Astrocyte (in vitro differentiated cells and primary cell): ENCODE measurements around the gene COL6A1. TPM values are rescaled to one million over a fixed set of nuclear protein-coding genes. Genes with fewer than 3 reads are reported as not detected.
"Not testable (repeated sequence)": the region's sequence is repeated elsewhere in the genome, so short reads cannot be mapped to it uniquely, and the experiment has no call there.

Experiments used
- DNase-seq: peaks from one replicate; pipeline ENCODE4 v3.0.0-alpha.2; 2010; ENCODE audit warnings: low read depth
- FAIRE-seq: peaks from 2 replicates; lab custom pipeline; 2011; peaks lifted over from hg19 to GRCh38; lab: Jason Lieb, UNC
- H2AFZ ChIP-seq: 2 replicates; pipeline ENCODE4 v1.6.0; 2012; ENCODE audit warnings: low read depth, low read length, inconsistent platforms
- H3K27ac ChIP-seq: 2 replicates; pipeline ENCODE4 v1.5.1; 2011; ENCODE audit warnings: low read depth, low read length, inconsistent platforms
- H3K27me3 ChIP-seq: 2 replicates; pipeline ENCODE4 v1.6.0; 2011; ENCODE audit warnings: low read length, inconsistent platforms; ENCODE audit not compliant: insufficient read depth
- H3K36me3 ChIP-seq: 2 replicates; pipeline ENCODE4 v1.5.1; 2011; ENCODE audit warnings: low read length, inconsistent platforms; ENCODE audit not compliant: insufficient read depth
- H3K4me1 ChIP-seq: 2 replicates; pipeline ENCODE4 v1.5.1; 2011; ENCODE audit warnings: low read length, inconsistent platforms; ENCODE audit not compliant: insufficient read depth
- H3K4me2 ChIP-seq: 2 replicates; pipeline ENCODE4 v1.6.0; 2012; ENCODE audit warnings: low read length, inconsistent platforms
- H3K4me3 ChIP-seq: 2 replicates; pipeline ENCODE4 v1.5.1; 2011; ENCODE audit warnings: low read depth, mild to moderate bottlenecking, low read length, inconsistent platforms; ENCODE audit not compliant: insufficient read depth
- H3K79me2 ChIP-seq: 2 replicates; pipeline ENCODE4 v1.6.0; 2012; ENCODE audit warnings: mild to moderate bottlenecking, low read length, inconsistent platforms; ENCODE audit not compliant: insufficient read depth
- H3K9ac ChIP-seq: 2 replicates; pipeline ENCODE4 v1.6.0; 2012; ENCODE audit warnings: mild to moderate bottlenecking, low read length, inconsistent platforms
- H3K9me3 ChIP-seq: 2 replicates; pipeline ENCODE4 v1.5.1; 2012; ENCODE audit warnings: low read depth, mild to moderate bottlenecking, low read length, inconsistent platforms; ENCODE audit not compliant: insufficient read depth
- H4K20me1 ChIP-seq: 2 replicates; pipeline ENCODE4 v1.6.0; 2012; ENCODE audit warnings: low read length, inconsistent platforms; ENCODE audit not compliant: insufficient read depth
- H3K27ac Mint-ChIP-seq: one replicate; pipeline ENCODE4 v1.8.0; 2021; ENCODE audit warnings: mild to moderate bottlenecking, mixed read lengths; ENCODE audit not compliant: unreplicated experiment
- H3K27me3 Mint-ChIP-seq: one replicate; pipeline ENCODE4 v1.8.0; 2021; ENCODE audit warnings: low read depth, mixed read lengths; ENCODE audit not compliant: unreplicated experiment
- H3K36me3 Mint-ChIP-seq: one replicate; pipeline ENCODE4 v1.8.0; 2021; ENCODE audit warnings: low read depth, mixed read lengths; ENCODE audit not compliant: unreplicated experiment
- H3K4me1 Mint-ChIP-seq: one replicate; pipeline ENCODE4 v1.8.0; 2021; ENCODE audit warnings: low read depth, mixed read lengths; ENCODE audit not compliant: unreplicated experiment
- H3K4me3 Mint-ChIP-seq: one replicate; pipeline ENCODE4 v1.8.0; 2021; ENCODE audit warnings: mild to moderate bottlenecking, moderate library complexity, mixed read lengths; ENCODE audit not compliant: unreplicated experiment
- H3K9me3 Mint-ChIP-seq: one replicate; pipeline ENCODE4 v1.8.0; 2021; ENCODE audit warnings: mild to moderate bottlenecking, mixed read lengths; ENCODE audit not compliant: unreplicated experiment
- CTCF ChIP-seq: IDR thresholded peaks from 2 replicates; pipeline ENCODE4 v1.5.1; 2011; ENCODE audit warnings: low read depth, mild to moderate bottlenecking, inconsistent platforms, low read length, moderate library complexity; ENCODE audit not compliant: insufficient read depth
- EZH2 ChIP-seq: IDR thresholded peaks from 2 replicates; pipeline ENCODE4 v1.6.1; 2012; ENCODE audit warnings: mild to moderate bottlenecking, low read length, inconsistent platforms; ENCODE audit not compliant: insufficient read depth
- total RNA-seq: library from RNA; stranded (reverse); gene quantifications from 2 replicates; pipeline ENCODE4 v1.2.1, GENCODE V29; 2021

COL6A1 gene
- total RNA-seq, 1 donor from 2014 or later = 131 TPM

- no peaks in the 10 kb centered on the region for H3K36me3 Mint-ChIP-seq
- FAIRE-seq (no peak), DNase-seq (no peak)
- Histone ChIP-seq H2AFZ (peak overlapping the region; percentile 22), H3K9me3 (no peaks in the 10 kb centered on the region), H3K4me3 (no peak overlapping the region), H3K4me2 (no peak overlapping the region), H4K20me1 (no peaks in the 10 kb centered on the region), H3K27me3 (no peaks in the 10 kb centered on the region), H3K4me1 (peaks cover 18% of the 10 kb centered on the region), H3K27ac (no peak overlapping the region), H3K79me2 (no peaks in the 10 kb centered on the region), H3K36me3 (no peaks in the 10 kb centered on the region), H3K9ac (no peak overlapping the region)
- H3K9me3 Mint-ChIP-seq = no peaks in the 10 kb centered on the region
- peaks cover 3% of the 10 kb centered on the region for H3K4me1 Mint-ChIP-seq
- no peak overlapping the region for H3K4me3 Mint-ChIP-seq
- no peak overlapping the region for H3K27ac Mint-ChIP-seq
- no peak for TF ChIP-seq EZH2
- no peak for TF ChIP-seq CTCF
- H3K27me3 Mint-ChIP-seq = peaks cover 4% of the 10 kb centered on the region
Observed at GRCh38 chr21:46046471-46046870, 64.9 kb downstream of the COL6A1 start.

DNA sequence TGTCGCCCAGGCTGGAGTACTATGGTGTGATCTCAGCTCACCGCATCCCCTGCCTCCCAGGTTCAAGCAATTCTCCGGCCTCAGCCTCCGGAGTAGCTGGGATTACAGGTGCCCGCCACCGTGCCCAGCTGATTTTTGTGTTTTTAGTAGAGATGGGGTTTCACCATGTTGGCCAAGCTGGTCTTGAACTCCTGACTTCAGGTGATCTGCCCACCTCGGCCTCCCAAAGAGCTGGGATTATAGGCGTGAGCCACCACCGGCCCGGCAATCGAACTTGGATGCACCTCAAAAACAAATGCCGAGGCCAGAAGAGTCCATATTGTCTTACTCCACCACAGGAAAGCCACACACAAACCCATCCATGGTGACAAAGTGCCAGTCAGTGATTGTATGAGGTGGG lies 65.3 kb downstream of the COL6A1 start:
- not testable (repeated sequence) for DNase-seq, H3K4me1 Mint-ChIP-seq, H3K4me2 ChIP-seq, H3K27ac Mint-ChIP-seq, H4K20me1 ChIP-seq, H2AFZ ChIP-seq, H3K79me2 ChIP-seq, H3K27ac ChIP-seq, FAIRE-seq, H3K9me3 ChIP-seq, H3K27me3 ChIP-seq, H3K4me3 Mint-ChIP-seq, H3K9me3 Mint-ChIP-seq, H3K36me3 Mint-ChIP-seq, H3K27me3 Mint-ChIP-seq, H3K9ac ChIP-seq, H3K4me3 ChIP-seq, H3K36me3 ChIP-seq
- peaks cover 18% of the 10 kb centered on the region for H3K4me1 ChIP-seq

GRCh38 chr21:46048926-46049889 lies 67.6 kb downstream of the COL6A1 start:
- DNase-seq (peak; percentile 100), FAIRE-seq (peak; percentile 93)
- H3K27me3 ChIP-seq = no peaks in the 10 kb centered on the region

More at GRCh38 chr21:46048926-46049889, 67.6 kb downstream of the COL6A1 start:
- Mint-ChIP-seq H3K27me3 (peaks cover 2% of the 10 kb centered on the region), H3K36me3 (no peaks in the 10 kb centered on the region), H3K4me3 (no peak overlapping the region), H3K4me1 (peaks cover 8% of the 10 kb centered on the region), H3K9me3 (peaks cover 2% of the 10 kb centered on the region), H3K27ac (no peak overlapping the region)
- Histone ChIP-seq H2AFZ (peak overlapping the region; percentile 1), H3K9ac (peak overlapping the region; percentile 78), H3K4me1 (peaks cover 34% of the 10 kb centered on the region), H4K20me1 (no peaks in the 10 kb centered on the region), H3K9me3 (peaks cover 2% of the 10 kb centered on the region), H3K27ac (peak overlapping the region; percentile 95), H3K36me3 (no peaks in the 10 kb centered on the region), H3K79me2 (no peaks in the 10 kb centered on the region), H3K4me2 (peak overlapping the region; percentile 53), H3K4me3 (no peak overlapping the region)
- no peak for TF ChIP-seq EZH2
- no peak for TF ChIP-seq CTCF
